CD8-positive, alpha-beta memory T cell (primary cell): Measurements from ENCODE around the gene IP6K2. TPM values are rescaled to one million over a fixed set of nuclear protein-coding genes. Genes with fewer than 3 reads are reported as not detected.

Experiments used
- CTCF ChIA-PET: fragments of 350-600 bp; sonication (Branson Sonifier 250); formaldehyde crosslinking; loops from one replicate; lab custom pipeline; 2021; ENCODE audit warnings: antibody characterized with exemption; lab: Charles Lee
- POLR2A ChIA-PET: fragments of 350-600 bp; sonication (Branson Sonifier 250); formaldehyde crosslinking; loops from one replicate; lab custom pipeline; 2021; ENCODE audit warnings: antibody characterized with exemption; lab: Charles Lee
- DNase-seq, 5 donors: peaks; one replicate each; pipeline versions ENCODE4 v3.0.0 to v3.0.0-alpha.2; 2020 to 2022; ENCODE audit warnings: mixed read lengths in 1 of 5
- H3K27ac ChIP-seq: one replicate; pipeline ENCODE4 v1.7.0; 2013; ENCODE audit warnings: low read depth, mild to moderate bottlenecking, low read length, moderate library complexity
- H3K27me3 ChIP-seq: 2 replicates; pipeline ENCODE4 v1.7.0; 2013; ENCODE audit warnings: low read length, mild to moderate bottlenecking; ENCODE audit not compliant: insufficient read depth, poor library complexity, severe bottlenecking
- H3K36me3 ChIP-seq: 2 replicates; pipeline ENCODE4 v1.7.0; 2013; ENCODE audit warnings: mild to moderate bottlenecking, low read length, moderate library complexity; ENCODE audit not compliant: insufficient read depth
- H3K4me1 ChIP-seq: 2 replicates; pipeline ENCODE4 v1.7.0; 2013; ENCODE audit warnings: mild to moderate bottlenecking, low read length, moderate library complexity; ENCODE audit not compliant: insufficient read depth
- H3K4me3 ChIP-seq: 2 replicates; pipeline ENCODE4 v1.7.0; 2013; ENCODE audit warnings: mild to moderate bottlenecking, low read length
- H3K9me3 ChIP-seq: 2 replicates; pipeline ENCODE4 v1.7.0; 2013; ENCODE audit warnings: mild to moderate bottlenecking, low read length
- H3K27ac Mint-ChIP-seq, 8 donors: one replicate each; pipeline ENCODE4 v1.8.0; 2020 to 2021; ENCODE audit warnings: mixed read lengths in 8 of 8, mild to moderate bottlenecking in 6 of 8, inconsistent platforms in 3 of 8, moderate library complexity in 3 of 8
- H3K27me3 Mint-ChIP-seq, 2 donors: one replicate each; pipeline ENCODE4 v1.8.0; 2020 to 2021; ENCODE audit warnings: mixed read lengths in 2 of 2, mild to moderate bottlenecking in 1 of 2, moderate library complexity in 1 of 2
- H3K36me3 Mint-ChIP-seq, 3 donors: one replicate each; pipeline ENCODE4 v1.8.0; 2020 to 2021; ENCODE audit warnings: mixed read lengths in 3 of 3, inconsistent platforms in 1 of 3, mild to moderate bottlenecking in 1 of 3
- H3K4me1 Mint-ChIP-seq, 3 donors: one replicate each; pipeline ENCODE4 v1.8.0; 2020 to 2021; ENCODE audit warnings: mixed read lengths in 3 of 3, inconsistent platforms in 1 of 3, mild to moderate bottlenecking in 1 of 3
- H3K4me3 Mint-ChIP-seq, 7 donors: one replicate each; pipeline ENCODE4 v1.8.0; 2020 to 2021; ENCODE audit warnings: mixed read lengths in 7 of 7, mild to moderate bottlenecking in 6 of 7, moderate library complexity in 4 of 7, inconsistent platforms in 2 of 7
- H3K9me3 Mint-ChIP-seq, 5 donors: one replicate each; pipeline ENCODE4 v1.8.0; 2020 to 2022; ENCODE audit warnings: mixed read lengths in 5 of 5, mild to moderate bottlenecking in 3 of 5, moderate library complexity in 2 of 5, inconsistent platforms in 1 of 5
- polyA plus RNA-seq: library from polyadenylated mRNA; unstranded; fragments of 300-500 nt; fragmentation: Illumina TruSeq; gene quantifications from one replicate; pipeline ENCODE4 v1.2.3, GENCODE V29; 2021
- total RNA-seq, 2 experiments: library from RNA; stranded (reverse); gene quantifications; one replicate each; pipeline ENCODE4 v1.2.3, GENCODE V29; 2021

The IP6K2 gene
- total and polyA plus RNA-seq, 3 experiments from 2014 or later, result 43.9 to 50.5 (median 47.1) TPM

GRCh38 chr3:48655606-48656005 is 61.4 kb downstream of the IP6K2 start:
- CTCF ChIA-PET, result no interaction called here
- peaks cover 3 to 8% of the 10 kb centered on the region in 2 donors for H3K27me3 Mint-ChIP-seq
- Histone ChIP-seq H3K36me3 (no peaks in the 10 kb centered on the region), H3K4me1 (peaks cover 12% of the 10 kb centered on the region), H3K27ac (no peak overlapping the region), H3K9me3 (no peaks in the 10 kb centered on the region), H3K27me3 (no peaks in the 10 kb centered on the region), H3K4me3 (no peak overlapping the region)
- POLR2A ChIA-PET, result interaction anchor here (0.6 kb wide), 1 partner anchor 33 kb away, joined by 3 read pairs; no protein-coding TSS in a partner anchor
- peak overlapping the region; percentile 80 to 91 (median 84) for H3K4me3 Mint-ChIP-seq
- H3K27ac Mint-ChIP-seq, result peak overlapping the region; percentile 78 to 95 (median 88)
- peak; percentile 42 to 79 (median 49) for DNase-seq
- peaks cover 0 to 11% (median 1%) of the 10 kb centered on the region in 3 donors for H3K36me3 Mint-ChIP-seq
- H3K9me3 Mint-ChIP-seq, result peaks cover 0 to 1% (median 0%) of the 10 kb centered on the region in 5 donors
- H3K4me1 Mint-ChIP-seq, result peaks cover 4 to 30% (median 5%) of the 10 kb centered on the region in 3 donors

- ChIA-PET POLR2A (interaction anchor here (0.6 kb wide), 1 partner anchor 32 kb away, joined by 3 read pairs; no protein-coding TSS in a partner anchor), CTCF (interaction anchor here (0.7 to 0.9 kb wide), 2 partner anchors 20 to 31 kb away, joined by 3 to 4 read pairs; partner anchors contain the start of gene SLC26A6)
- Mint-ChIP-seq H3K27ac (peak overlapping the region in 7 of 8 donors; percentile 56 to 92 (median 79)), H3K27me3 (peaks cover 3% of the 10 kb centered on the region in 2 donors), H3K4me3 (peak overlapping the region; percentile 80 to 91 (median 84)), H3K4me1 (peaks cover 4 to 30% (median 5%) of the 10 kb centered on the region in 3 donors), H3K36me3 (peaks cover 0 to 11% (median 1%) of the 10 kb centered on the region in 3 donors), H3K9me3 (peaks cover 0 to 1% (median 0%) of the 10 kb centered on the region in 5 donors)
- Histone ChIP-seq H3K4me3 (no peak overlapping the region), H3K36me3 (no peaks in the 10 kb centered on the region), H3K9me3 (no peaks in the 10 kb centered on the region), H3K27ac (no peak overlapping the region), H3K27me3 (no peaks in the 10 kb centered on the region), H3K4me1 (peaks cover 12% of the 10 kb centered on the region)
- DNase-seq, result no peak
Observed at GRCh38 chr3:48655063-48655462, 62.0 kb downstream of the IP6K2 start.

DNA sequence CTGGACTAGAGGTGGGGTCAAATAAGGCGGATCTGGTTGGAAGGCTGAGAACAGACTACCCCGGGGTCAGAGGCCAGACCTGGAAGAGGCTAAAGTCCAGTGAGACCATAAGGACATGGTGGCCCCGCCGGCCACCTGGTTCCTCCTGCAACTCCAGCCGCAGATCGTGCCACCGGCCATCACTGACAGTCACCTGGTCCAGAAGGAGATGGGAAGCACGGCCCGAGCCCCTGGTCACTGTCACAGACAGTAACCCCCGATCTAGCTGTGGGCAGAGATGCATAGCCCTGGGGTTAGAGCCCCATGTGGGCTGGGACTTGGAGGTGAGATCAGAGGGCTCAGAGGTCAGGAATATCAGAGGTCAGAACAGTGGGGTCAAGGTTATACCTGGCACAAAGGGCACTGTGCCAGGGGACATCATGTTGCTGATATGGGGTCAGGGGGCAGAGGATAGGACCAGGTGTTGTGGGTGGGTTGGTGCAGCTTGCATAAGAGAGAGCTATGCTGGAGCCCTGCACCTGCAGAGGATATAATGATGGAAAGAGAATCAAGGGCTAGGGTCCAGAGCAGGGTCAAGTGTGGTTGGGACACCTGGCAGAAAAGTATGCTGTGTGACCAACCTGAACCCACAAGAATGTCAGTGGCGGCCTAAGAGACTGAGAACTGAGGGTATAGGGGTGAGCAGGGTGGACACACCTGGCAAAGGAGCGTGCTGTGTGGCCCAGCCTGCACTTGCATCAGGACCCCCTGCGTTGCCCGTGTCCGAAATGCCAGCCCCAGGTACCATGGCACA is 63.9 kb downstream of the IP6K2 start:
- Histone ChIP-seq H3K36me3 (no peaks in the 10 kb centered on the region), H3K27ac (no peak overlapping the region), H3K9me3 (no peaks in the 10 kb centered on the region), H3K4me3 (no peak overlapping the region), H3K27me3 (no peaks in the 10 kb centered on the region), H3K4me1 (peaks cover 12% of the 10 kb centered on the region)
- DNase-seq, result no peak
- Mint-ChIP-seq H3K27ac (peak overlapping the region in 3 of 8 donors; percentile 28 to 70 (median 54)), H3K4me3 (peak overlapping the region in 1 of 7 donors; percentile 72), H3K4me1 (peaks cover 4 to 27% (median 5%) of the 10 kb centered on the region in 3 donors), H3K9me3 (no peaks in the 10 kb centered on the region), H3K27me3 (no peaks in the 10 kb centered on the region), H3K36me3 (peaks cover 0 to 20% (median 0%) of the 10 kb centered on the region in 3 donors)
- ChIA-PET CTCF (no interaction called here), POLR2A (no interaction called here)

- Mint-ChIP-seq H3K27me3 (no peaks in the 10 kb centered on the region), H3K4me1 (peaks cover 0 to 16% (median 4%) of the 10 kb centered on the region in 3 donors), H3K4me3 (peak overlapping the region in 1 of 7 donors; percentile 37), H3K27ac (no peak overlapping the region), H3K36me3 (peaks cover 0 to 21% (median 0%) of the 10 kb centered on the region in 3 donors), H3K9me3 (no peaks in the 10 kb centered on the region)
- H3K27me3 ChIP-seq, result no peaks in the 10 kb centered on the region
- H3K36me3 ChIP-seq, result no peaks in the 10 kb centered on the region
- CTCF ChIA-PET, result no interaction called here
- H3K9me3 ChIP-seq, result no peaks in the 10 kb centered on the region
- no peak overlapping the region for H3K4me3 ChIP-seq
- H3K4me1 ChIP-seq, result peaks cover 10% of the 10 kb centered on the region
- POLR2A ChIA-PET, result no interaction called here
- H3K27ac ChIP-seq, result no peak overlapping the region
- no peak for DNase-seq
Observed at GRCh38 chr3:48651771-48652170, 65.2 kb downstream of the IP6K2 start.

DNA sequence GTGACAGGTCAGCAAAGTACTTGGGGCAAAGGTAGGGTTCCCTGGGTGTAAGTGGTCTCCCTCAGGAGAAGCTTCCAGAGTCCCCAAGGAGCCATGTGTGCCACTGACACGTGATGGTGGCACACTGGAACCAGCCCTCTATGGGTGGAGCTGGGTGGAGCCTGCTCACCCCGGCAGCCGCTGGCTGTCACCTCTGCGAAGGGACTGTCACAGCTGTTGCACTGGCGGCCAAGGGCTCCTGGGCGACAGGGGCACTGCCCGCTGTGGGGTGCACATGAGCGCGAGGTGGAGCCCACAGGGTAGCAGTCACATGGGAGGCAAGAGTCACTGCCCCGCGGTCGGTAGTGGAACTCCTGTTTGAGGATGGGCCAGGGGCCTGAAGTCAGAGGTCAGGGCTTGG is 66.3 kb downstream of the IP6K2 start:
- ChIA-PET POLR2A (no interaction called here), CTCF (no interaction called here)
- no peak for DNase-seq
- Histone ChIP-seq H3K36me3 (no peaks in the 10 kb centered on the region), H3K27ac (no peak overlapping the region), H3K4me1 (peaks cover 6% of the 10 kb centered on the region), H3K4me3 (no peak overlapping the region), H3K9me3 (no peaks in the 10 kb centered on the region), H3K27me3 (no peaks in the 10 kb centered on the region)
- H3K9me3 Mint-ChIP-seq, result no peaks in the 10 kb centered on the region
- peaks cover 0 to 24% (median 0%) of the 10 kb centered on the region in 3 donors for H3K36me3 Mint-ChIP-seq
- H3K27me3 Mint-ChIP-seq, result no peaks in the 10 kb centered on the region
- no peak overlapping the region for H3K4me3 Mint-ChIP-seq
- peaks cover 0 to 9% (median 4%) of the 10 kb centered on the region in 3 donors for H3K4me1 Mint-ChIP-seq
- no peak overlapping the region for H3K27ac Mint-ChIP-seq

DNA sequence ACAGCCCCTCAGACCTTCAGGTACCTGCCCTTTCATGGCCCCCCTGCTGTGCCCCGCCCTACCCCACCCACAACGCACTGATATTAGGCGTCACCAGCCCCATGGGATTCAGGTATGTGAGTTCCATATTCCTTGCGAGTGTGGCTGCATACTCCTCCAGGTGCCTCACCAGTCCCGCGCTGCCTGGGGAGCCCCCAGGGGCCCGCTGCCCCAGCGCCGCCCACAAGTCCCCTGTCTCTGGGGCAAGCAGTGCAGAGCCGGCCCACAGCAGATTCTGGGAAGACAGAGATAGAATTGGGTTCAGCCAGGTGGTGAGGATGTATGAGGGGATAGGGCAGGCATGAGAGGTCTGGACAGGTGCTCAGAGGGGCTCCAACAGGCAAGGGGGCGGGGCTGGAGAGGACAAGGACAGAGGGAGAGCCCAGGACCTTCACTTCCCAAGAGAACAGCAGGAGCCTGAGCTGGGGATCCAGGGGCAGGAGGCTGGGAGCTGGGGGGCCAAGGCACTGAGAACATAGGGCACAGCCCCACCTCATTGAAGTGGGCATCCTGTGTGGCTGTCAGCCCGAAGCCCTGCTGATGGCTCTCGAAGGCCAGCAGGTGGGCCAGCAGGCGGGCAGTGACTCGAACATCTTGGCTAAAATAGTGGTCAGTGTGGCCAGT is 68.7 kb downstream of the IP6K2 start:
- no peaks in the 10 kb centered on the region for H3K9me3 ChIP-seq
- no peak overlapping the region for H3K4me3 Mint-ChIP-seq
- no peaks in the 10 kb centered on the region for H3K4me1 Mint-ChIP-seq
- ChIA-PET CTCF (no interaction called here), POLR2A (no interaction called here)
- DNase-seq, result no peak
- H3K4me3 ChIP-seq, result no peak overlapping the region
- no peaks in the 10 kb centered on the region for H3K4me1 ChIP-seq
- H3K27me3 ChIP-seq, result no peaks in the 10 kb centered on the region
- no peak overlapping the region for H3K27ac Mint-ChIP-seq
- H3K27ac ChIP-seq, result no peak overlapping the region
- H3K36me3 ChIP-seq, result no peaks in the 10 kb centered on the region
- H3K36me3 Mint-ChIP-seq, result peaks cover 0 to 27% (median 0%) of the 10 kb centered on the region in 3 donors
- no peaks in the 10 kb centered on the region for H3K9me3 Mint-ChIP-seq
- H3K27me3 Mint-ChIP-seq, result no peaks in the 10 kb centered on the region

DNA sequence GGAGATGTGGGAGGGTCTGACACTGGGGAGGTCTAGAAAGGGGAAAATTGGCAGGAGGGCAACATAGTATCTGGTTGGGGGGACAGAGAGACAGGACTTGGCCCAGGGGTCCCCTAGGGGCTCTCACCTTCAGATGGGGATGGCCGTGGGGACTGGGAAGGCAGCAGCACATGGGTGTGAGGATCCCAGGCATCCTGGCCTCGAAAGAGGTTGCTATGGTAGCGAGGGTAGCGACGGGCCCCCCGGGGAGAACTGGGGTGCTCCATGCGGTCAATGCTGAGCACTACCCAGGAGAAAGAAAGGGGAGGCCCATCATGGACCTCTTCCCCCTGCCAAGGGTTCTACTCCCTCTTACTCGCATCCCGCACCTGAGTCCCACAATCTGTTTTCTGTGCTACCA is 69.3 kb downstream of the IP6K2 start:
- Mint-ChIP-seq H3K27me3 (no peaks in the 10 kb centered on the region), H3K9me3 (no peaks in the 10 kb centered on the region), H3K36me3 (peaks cover 0 to 26% (median 0%) of the 10 kb centered on the region in 3 donors), H3K4me1 (no peaks in the 10 kb centered on the region), H3K4me3 (no peak overlapping the region), H3K27ac (no peak overlapping the region)
- no peak overlapping the region for H3K27ac ChIP-seq
- H3K27me3 ChIP-seq, result no peaks in the 10 kb centered on the region
- no peaks in the 10 kb centered on the region for H3K4me1 ChIP-seq
- no peaks in the 10 kb centered on the region for H3K9me3 ChIP-seq
- DNase-seq, result no peak
- CTCF ChIA-PET, result no interaction called here
- no peak overlapping the region for H3K4me3 ChIP-seq
- POLR2A ChIA-PET, result no interaction called here
- no peaks in the 10 kb centered on the region for H3K36me3 ChIP-seq
